Rectal smooth muscle tissue (tissue), 1 donor: ENCODE data around the gene PYROXD2.

Source experiments
- H3K27ac ChIP-seq: one replicate; pipeline ENCODE4 v1.7.0; 2013; ENCODE audit warnings: low read depth, low read length, inconsistent platforms
- H3K27me3 ChIP-seq: one replicate; pipeline ENCODE4 v1.7.0; 2013; ENCODE audit warnings: low read length; ENCODE audit not compliant: control insufficient read depth, insufficient read depth
- H3K36me3 ChIP-seq: one replicate; pipeline ENCODE4 v1.7.0; 2013; ENCODE audit warnings: low read length; ENCODE audit not compliant: control insufficient read depth, insufficient read depth
- H3K4me1 ChIP-seq: one replicate; pipeline ENCODE4 v1.7.0; 2013; ENCODE audit warnings: low read length; ENCODE audit not compliant: control insufficient read depth, insufficient read depth
- H3K4me3 ChIP-seq: one replicate; pipeline ENCODE4 v1.7.0; 2013; ENCODE audit warnings: low read length
- H3K9ac ChIP-seq: one replicate; pipeline ENCODE4 v1.7.0; 2013; ENCODE audit warnings: low read length

PYROXD2 gene

GRCh38 chr10:98338896-98339295, 76.1 kb downstream of the PYROXD2 start:
- H3K4me1 ChIP-seq: no peaks in the 10 kb centered on the region
- H3K27me3 ChIP-seq: no peaks in the 10 kb centered on the region
- no peak overlapping the region for H3K27ac ChIP-seq
- no peaks in the 10 kb centered on the region for H3K36me3 ChIP-seq
- no peak overlapping the region for H3K9ac ChIP-seq
- no peak overlapping the region for H3K4me3 ChIP-seq

- Histone ChIP-seq H3K27ac (no peak overlapping the region), H3K36me3 (no peaks in the 10 kb centered on the region), H3K9ac (no peak overlapping the region), H3K4me3 (no peak overlapping the region), H3K27me3 (no peaks in the 10 kb centered on the region), H3K4me1 (no peaks in the 10 kb centered on the region)
Observed at GRCh38 chr10:98338318-98338717, 76.7 kb downstream of the PYROXD2 start.

GRCh38 chr10:98337484-98337883, 77.5 kb downstream of the PYROXD2 start:
- H3K9ac ChIP-seq: no peak overlapping the region
- no peaks in the 10 kb centered on the region for H3K4me1 ChIP-seq
- H3K4me3 ChIP-seq: no peak overlapping the region
- H3K27me3 ChIP-seq: no peaks in the 10 kb centered on the region
- no peaks in the 10 kb centered on the region for H3K36me3 ChIP-seq
- no peak overlapping the region for H3K27ac ChIP-seq
